ENCODE data around the gene STK11IP.

- TF ChIP-seq CTCF (IDR thresholded peaks at IDR 0.05), result no peak
- TF ChIP-seq POLR2A (IDR thresholded peaks at IDR 0.05), result no peak
Measured at GRCh38 chr2:219627103-219628100, 29.7 kb downstream of the STK11IP start, which contains the start of gene SLC4A3.
